GM21526 (cell line): Measurements from ENCODE around the gene ABCA2.

ENCODE experiments used
- ATAC-seq: cut with Tn5 transposase; IDR thresholded peaks from one replicate; pipeline ENCODE4 v1.9.1; 2021; ENCODE audit warnings: moderate library complexity; ENCODE audit not compliant: unreplicated experiment, low FRiP score

ABCA2 gene

GRCh38 chr9:136968333-136969127, 59.5 kb downstream of the ABCA2 start:
- ATAC-seq = no peak

GRCh38 chr9:136965771-136966484, 62.1 kb downstream of the ABCA2 start:
- ATAC-seq = no peak

- no peak for ATAC-seq
Observed at GRCh38 chr9:136964833-136965422, 63.1 kb downstream of the ABCA2 start.

- ATAC-seq = no peak
Observed at GRCh38 chr9:136964171-136964689, 63.8 kb downstream of the ABCA2 start.

- no peak for ATAC-seq
Observed at GRCh38 chr9:136963751-136964150, 64.3 kb downstream of the ABCA2 start.

- ATAC-seq = no peak
Observed at GRCh38 chr9:136963341-136963740, 64.7 kb downstream of the ABCA2 start.

GRCh38 chr9:136962701-136963248, 65.3 kb downstream of the ABCA2 start:
- no peak for ATAC-seq

GRCh38 chr9:136962163-136962562, 65.9 kb downstream of the ABCA2 start:
- ATAC-seq = no peak

GRCh38 chr9:136961279-136962065, 66.6 kb downstream of the ABCA2 start:
- ATAC-seq = no peak

- ATAC-seq = no peak
Observed at GRCh38 chr9:136960938-136961275, 67.1 kb downstream of the ABCA2 start.

- ATAC-seq = no peak
Observed at GRCh38 chr9:136960212-136960937, 67.7 kb downstream of the ABCA2 start.

- ATAC-seq = no peak
Observed at GRCh38 chr9:136958898-136959850, 68.9 kb downstream of the ABCA2 start.

GRCh38 chr9:136958473-136958872, 69.6 kb downstream of the ABCA2 start:
- no peak for ATAC-seq

GRCh38 chr9:136957901-136958300, 70.1 kb downstream of the ABCA2 start:
- no peak for ATAC-seq

- ATAC-seq = no peak
Observed at GRCh38 chr9:136957461-136957860, 70.6 kb downstream of the ABCA2 start.
